AG08396 (cell line): ENCODE measurements around the gene UBE4A.

ENCODE experiments used
- DNase-seq: peaks from one replicate; pipeline ENCODE4 v3.0.0; 2012; ENCODE audit warnings: low spot score, mixed read lengths

Gene UBE4A, protein sequence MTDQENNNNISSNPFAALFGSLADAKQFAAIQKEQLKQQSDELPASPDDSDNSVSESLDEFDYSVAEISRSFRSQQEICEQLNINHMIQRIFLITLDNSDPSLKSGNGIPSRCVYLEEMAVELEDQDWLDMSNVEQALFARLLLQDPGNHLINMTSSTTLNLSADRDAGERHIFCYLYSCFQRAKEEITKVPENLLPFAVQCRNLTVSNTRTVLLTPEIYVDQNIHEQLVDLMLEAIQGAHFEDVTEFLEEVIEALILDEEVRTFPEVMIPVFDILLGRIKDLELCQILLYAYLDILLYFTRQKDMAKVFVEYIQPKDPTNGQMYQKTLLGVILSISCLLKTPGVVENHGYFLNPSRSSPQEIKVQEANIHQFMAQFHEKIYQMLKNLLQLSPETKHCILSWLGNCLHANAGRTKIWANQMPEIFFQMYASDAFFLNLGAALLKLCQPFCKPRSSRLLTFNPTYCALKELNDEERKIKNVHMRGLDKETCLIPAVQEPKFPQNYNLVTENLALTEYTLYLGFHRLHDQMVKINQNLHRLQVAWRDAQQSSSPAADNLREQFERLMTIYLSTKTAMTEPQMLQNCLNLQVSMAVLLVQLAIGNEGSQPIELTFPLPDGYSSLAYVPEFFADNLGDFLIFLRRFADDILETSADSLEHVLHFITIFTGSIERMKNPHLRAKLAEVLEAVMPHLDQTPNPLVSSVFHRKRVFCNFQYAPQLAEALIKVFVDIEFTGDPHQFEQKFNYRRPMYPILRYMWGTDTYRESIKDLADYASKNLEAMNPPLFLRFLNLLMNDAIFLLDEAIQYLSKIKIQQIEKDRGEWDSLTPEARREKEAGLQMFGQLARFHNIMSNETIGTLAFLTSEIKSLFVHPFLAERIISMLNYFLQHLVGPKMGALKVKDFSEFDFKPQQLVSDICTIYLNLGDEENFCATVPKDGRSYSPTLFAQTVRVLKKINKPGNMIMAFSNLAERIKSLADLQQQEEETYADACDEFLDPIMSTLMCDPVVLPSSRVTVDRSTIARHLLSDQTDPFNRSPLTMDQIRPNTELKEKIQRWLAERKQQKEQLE

DNA sequence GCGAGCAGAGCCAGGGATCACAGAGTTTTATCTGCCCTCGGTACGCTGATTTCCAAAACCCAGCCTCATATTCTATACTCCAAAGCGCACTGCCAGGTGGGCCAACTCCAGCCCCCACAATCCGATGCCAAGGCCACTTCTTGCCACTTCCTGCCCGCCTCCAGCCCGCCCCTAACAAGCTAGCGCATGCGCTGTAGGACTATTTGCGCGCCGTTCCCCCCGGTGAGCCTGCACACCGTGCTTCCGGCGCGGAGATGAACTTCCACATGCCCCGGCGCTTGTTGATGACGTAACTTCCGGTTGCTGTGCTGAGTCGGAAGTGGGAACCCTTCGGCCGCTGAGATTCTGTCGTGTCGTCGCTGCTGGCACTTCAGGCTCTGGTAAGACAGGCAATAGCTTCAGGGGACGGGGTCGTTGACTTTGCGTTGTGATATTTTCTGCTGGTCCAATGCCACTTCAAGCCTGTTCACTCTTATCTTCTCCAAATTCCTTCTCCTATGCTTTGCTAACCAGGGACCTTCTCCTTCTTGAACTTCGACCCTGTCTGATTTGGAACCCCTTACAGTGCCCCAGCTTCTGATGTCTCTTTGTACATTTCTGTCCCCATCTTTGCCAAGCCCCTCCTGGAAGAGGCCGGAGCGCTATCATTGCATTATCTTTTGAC is at the start of gene UBE4A:
UBE4A (plus strand) TSS at position 306 of the 664 bp plus-strand sequence. CDS start 5,481 bp downstream, outside the sequence.
- peak; percentile 91 for DNase-seq

DNA sequence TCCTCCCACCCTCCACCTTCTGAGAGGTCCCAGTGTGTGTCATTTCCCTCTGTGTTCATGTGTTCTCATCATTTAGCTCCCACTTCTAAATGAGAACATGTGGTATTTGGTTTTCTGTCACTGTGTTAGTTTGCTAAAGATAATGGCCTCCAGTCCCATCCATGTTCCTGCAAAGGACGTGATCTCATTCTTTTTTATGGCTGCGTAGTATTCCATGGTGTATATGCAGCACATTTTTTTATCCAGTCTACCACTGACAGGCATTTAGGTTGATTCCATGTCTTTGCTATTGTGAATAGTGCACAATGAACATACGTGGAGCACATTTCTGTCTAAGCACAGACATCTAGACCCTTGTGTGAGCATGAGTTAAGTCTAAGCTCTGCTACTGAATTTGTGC is 49.1 kb upstream of the UBE4A start:
- no peak for DNase-seq

DNA sequence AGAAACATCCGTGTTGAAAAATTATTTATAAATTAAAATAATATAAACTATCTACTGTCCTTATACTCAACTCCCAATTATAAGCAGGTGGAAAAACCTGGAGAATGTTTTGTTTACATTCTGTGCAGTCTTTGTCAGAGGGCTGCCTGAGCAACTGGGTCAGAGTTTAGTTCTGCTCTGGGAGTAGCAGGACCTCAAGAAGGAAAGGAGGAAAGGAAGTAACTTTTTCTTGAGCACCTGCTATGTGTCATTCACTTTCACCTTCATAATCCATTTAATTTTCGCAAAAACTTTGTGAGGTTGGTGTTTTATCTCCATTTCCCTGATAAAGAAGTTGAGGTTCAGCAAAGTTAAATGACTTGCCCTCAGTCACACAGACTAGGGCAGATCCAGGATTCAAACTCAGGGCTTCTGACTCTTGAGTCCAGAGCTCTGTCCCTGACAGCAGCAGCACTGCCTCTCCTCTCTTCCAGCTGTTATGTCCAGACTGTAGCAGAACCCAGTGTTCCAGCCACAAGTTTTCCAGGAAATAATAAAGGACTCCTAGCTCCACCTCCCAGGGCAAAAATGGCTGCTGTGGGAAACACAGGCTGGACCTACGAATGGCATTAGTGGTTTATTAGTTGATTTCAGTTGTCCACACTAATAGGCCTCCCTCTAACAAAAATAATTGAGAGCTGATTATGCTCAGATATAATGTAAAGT is 48.5 kb upstream of the UBE4A start:
- DNase-seq: no peak

DNA sequence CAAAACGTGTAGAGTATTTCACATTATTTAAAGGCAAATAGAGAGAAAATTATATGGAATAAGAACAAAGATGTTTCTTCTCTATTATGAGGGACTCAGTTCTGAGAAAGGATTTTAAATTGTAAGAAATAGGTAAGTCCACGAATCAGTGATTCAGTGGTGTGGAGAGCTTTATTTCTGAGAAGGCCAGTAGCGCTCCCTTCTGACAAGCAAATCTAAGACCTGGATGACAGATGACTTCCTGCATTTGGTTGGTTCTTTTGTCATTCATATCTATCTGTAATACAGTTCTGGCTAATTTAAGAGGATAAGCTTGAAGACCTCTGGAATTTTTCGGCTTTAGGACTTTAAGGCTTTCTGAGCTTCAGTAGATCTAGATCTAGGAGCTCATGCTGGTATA is 47.9 kb upstream of the UBE4A start:
- no peak for DNase-seq

DNA sequence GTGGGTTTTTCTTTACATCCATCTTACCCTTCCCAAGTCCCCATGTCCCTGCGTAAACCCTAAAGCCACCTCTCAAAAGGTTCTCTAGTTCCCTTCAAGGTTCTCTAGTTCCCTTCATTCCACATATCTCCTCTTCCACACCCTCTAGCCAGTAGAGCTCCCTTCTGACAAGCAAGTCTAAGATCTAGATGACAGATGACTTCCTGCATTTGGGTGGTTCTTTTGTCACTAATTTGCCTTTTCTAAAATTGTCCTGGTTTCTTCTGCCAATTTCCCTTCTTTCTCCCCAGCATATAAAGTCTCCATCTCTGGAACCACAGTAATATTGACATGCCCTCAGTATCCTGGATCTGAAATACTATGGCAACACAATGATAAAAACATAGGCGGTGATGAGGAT is 47.1 kb upstream of the UBE4A start:
- DNase-seq: no peak

DNA sequence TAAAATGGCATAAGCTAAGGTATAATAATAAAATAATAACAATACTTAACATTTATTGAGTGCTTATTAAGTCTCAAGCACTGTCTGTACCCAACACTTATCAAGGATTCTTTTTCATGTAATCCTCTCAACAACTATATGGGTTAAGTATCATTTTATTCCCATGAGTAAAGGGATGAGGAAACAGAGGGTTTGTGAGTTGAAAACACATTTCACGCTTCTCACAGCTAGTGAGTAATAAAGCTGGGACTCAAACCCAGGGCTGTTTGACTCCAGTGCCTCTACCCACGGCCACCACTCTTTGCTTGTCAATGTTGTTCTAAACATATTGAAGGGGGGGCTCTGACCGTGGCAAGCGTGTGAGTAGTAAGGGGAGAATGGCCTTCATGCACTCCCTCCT is 46.2 kb upstream of the UBE4A start:
- no peak for DNase-seq

DNA sequence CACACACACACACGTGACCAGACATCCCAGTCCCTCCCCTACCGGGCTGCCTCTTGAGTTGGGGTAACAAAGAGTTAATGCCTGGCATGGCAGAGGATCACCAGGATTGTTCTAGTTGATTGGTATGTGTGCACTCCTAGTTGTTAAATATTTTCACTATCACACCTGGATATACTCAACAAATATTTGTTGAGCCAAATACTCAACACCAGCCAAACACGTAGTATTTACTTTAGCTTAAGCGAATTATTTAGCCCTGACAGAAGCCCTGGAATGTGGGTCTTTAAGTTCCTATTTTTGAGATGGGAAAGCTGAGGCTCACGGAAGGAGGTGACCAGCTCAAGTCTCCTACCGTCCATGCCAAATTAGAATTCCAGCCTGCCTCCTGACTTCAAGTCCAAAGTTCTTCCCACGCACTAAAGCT is 44.4 kb upstream of the UBE4A start:
- DNase-seq: no peak

DNA sequence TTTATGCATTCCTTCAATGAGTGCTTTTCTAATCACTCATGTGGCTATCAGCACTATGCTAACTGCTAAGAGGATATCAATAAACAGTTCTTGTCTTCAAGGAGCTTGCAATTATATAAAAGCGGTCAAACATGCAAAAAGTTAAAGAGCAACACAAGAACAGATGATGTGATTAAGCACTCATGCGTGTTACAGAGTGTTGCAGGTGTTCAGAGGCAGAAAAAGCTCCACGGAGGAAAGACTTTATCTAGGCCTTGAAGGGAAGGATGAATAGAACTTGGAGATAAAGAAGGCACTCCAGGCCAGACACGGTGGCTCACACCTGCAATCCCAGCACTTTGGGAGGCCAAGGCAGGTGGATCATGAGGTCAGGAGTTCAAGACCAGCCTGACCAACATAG is 41.3 kb upstream of the UBE4A start:
- no peak for DNase-seq

DNA sequence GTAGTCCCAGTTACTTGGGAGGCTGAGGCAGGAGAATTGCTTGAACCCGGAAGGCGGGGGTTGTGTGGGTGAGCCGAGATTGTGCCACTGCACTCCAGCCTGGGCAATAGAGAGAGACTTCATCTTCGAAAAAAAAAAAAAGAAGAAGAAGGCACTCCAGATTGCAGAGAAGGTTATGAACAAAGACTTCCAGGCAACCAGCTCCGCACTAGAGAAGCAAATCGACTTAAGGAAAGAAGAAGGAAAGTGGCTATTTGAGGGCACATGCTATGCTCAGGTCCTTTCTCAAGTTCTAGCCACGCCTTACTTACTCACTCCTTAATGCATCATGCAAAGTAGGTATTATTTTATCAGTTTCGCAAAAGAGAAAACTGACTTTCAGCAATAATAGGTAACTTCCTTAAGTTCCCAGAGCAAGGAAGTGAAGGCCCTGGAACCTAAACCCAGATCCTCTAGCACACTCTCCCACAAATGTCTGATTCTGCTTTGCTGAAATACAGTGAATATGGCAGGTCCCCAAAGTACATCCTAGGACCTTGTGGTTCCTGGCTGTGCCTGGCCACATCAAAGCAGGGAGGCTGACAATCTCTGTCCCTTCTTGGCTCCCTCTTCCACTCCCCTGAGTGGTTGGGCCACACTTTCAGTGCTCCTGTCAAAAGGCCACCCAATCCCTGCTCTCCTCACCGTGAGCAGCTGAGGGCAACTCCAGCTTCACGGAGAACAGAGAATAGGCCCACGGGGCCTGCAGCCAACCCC is 40.6 kb upstream of the UBE4A start:
- DNase-seq: no peak

DNA sequence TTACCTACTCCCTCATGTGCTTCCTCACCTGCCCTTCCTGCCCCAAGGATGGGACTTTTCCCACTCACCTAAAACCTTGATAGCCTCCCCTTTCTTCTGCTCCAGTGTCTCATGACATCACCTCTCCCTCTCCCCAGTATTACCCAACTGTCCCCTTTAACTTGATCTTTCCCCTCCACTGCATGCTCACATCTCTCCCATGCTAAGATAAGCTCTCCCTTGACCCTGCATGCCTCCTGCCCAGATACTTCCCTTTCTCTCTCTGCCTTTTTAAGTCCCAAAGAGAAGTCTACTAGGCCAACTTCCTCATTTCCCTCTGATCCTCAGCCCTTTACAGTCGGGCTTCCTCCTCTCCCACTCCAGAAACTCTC is 40.1 kb upstream of the UBE4A start:
- no peak for DNase-seq

DNA sequence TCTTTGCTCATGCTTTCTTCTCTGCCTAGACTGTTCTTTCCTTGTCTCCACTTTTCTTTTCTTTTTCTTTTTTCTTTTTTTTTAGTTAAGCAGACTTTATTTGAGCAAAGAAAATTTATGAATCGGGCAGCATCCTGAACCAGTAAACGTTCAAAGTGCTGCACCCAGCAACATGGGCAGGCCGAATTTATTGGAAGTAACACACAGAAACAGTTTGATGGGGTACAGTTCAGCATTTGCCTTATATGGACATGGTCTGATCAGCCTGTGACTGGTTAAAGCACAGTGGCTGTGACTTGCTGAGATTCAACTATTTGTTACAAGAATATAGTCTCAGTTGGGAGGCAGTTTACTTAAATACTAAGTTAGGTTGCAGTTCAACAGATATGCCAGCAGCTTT is 38.9 kb upstream of the UBE4A start:
- DNase-seq: no peak

DNA sequence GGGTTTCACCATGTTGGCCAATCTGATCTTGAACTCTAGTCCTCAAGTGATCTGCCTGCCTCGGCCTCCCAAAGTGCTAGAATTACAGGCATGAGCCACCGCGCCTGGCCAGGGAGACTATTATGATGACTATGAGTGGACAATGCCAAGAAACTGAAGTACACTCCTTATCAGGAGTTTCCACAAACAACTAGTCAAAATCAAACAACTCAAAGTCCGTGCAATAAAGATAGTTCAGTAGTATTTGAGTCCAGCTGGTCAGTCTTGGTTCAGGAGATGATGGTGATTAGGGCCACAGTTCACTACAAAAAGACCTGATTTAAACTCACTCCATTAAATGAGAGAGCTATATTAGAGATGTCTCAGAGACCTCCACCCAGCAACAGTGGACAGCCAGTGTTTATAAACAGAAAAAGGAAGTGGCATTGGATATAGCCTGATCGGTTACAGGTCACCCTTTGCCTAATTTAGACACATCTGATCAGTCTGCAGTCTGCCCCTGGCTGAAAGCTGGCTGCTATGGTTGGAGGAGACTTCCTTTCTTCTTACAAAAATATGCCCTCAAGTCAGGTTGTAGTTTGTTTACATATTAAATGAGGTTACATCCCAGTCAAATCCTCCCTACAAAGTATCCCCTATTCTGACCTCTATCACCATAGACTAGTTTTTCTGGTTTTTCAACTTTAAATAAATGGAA is 37.9 kb upstream of the UBE4A start:
- DNase-seq: no peak

DNA sequence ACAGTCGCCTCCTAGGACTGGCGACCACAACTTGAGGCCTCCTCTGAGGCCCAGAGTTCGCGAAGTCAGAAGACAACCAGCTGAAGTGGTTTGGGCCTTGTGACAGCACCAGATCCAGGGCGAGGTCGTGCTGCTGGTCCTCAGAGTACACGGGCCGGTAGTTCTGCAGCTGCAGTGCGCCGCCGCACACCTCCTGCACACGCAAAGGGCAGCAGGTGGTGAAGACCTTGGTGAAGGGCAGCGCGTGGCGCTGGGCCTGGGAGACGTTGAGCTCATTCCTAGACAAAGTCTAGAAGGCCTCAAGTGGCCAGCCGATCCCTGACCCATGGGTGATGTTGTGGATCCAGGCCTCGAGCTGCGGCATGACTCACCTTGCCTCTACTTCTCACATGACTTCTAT is 36.7 kb upstream of the UBE4A start:
- no peak for DNase-seq

DNA sequence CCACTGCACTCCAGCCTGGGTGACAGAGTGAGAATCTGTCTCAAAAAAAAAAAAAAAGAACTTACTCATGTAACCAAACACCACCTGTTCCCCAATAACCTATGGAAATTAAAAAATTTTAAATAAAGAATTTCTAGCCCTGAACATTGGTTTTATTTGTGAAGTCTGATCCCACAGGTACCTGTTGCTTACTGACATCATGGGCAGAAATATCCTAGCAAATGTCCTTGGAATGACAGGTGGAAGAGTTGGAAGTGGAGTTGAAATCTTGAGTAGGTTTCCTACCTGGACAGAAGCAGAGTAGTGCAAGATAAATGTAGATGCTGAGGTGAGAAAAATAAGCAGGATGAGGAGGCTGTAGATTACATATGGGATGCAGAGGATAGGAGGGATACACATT is 34.1 kb upstream of the UBE4A start:
- no peak for DNase-seq

DNA sequence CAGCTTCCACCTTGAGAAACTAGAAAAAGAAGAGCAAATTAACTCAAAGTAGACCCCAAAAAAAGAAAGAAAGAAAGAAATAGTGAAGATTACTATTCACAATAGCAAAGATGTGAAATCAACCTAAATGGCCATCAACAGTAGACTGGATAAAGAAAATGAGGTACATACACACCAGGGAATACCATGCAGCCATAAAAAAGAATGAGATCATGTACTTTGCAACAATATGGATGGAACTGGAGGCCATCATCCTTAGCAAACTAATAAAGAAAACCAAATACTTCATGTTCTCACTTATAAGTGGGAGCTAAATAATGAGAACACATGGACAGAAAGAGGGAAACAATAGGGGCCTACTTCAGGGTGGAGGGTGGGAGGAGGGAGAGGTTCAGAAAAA is 30.7 kb upstream of the UBE4A start:
- DNase-seq: no peak

DNA sequence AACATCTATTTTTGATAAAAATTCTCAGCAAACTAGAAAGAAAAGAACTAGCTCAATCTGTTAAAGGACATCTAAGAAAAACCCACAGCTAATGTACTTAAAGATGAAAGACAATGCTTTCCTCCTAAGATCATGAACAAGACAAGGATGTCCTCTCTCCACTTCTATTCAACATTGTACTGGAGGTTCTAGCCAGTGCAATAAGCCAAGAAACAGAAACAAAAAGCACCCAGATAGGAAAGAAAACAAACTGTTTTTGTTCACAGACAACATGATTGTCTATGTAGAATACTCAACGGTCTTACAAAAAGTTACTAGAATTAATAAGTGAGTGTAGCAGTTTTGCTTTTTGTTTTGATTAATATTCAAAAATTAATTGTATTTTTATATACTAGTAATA is 24.7 kb upstream of the UBE4A start:
- DNase-seq: no peak

DNA sequence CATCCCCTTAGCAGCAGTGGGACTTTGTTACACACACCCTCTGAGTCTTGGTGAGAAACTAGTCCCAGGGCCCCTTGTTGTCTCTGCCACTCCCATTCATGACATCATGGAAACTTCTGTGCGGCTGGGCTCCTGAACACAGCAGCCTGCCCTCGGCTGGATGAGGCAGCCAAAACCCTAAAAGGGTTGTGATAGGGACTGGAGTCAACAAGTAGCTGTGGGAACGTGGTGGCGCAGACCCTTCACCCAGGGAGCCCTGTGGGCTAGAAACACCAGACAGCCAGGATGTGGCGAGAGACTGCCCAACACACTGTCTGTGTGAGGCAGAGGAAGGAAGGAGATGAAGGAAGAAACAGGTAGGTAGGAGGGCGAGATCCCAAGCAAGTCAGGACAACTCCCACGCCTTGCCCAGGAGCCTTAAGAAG is 20.8 kb upstream of the UBE4A start:
- DNase-seq: no peak

DNA sequence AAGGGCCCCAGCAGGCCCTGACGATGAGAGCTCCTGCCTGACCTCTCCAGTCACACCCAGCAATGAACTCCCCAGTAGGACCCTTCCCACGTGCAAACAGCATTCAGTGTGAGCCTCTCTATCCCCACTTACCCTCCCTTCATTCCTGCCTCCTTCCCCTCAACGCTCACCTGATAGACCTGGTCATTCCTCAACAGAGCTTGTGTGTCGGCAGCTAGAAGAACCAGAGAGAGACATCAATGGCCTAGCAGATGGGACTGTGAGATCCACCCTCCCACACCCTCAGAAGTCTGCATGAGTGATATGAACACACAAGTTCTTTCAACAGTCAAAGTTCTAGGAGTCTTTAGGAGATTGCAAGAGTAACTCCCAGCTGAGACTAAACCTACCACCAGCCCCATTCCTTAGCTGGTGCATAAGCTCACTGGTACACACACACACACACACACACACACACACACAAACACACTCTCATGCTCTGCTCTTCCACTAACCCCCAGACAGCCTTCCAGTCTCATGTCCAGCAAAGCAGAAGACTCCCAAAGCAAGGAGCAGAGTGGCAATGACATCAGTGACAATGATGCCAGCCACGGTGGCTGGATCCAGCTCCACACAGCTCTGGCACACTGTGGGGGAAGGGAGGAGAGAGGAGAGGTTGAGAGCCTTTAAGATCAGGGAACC is 20.0 kb upstream of the UBE4A start:
- DNase-seq: no peak

DNA sequence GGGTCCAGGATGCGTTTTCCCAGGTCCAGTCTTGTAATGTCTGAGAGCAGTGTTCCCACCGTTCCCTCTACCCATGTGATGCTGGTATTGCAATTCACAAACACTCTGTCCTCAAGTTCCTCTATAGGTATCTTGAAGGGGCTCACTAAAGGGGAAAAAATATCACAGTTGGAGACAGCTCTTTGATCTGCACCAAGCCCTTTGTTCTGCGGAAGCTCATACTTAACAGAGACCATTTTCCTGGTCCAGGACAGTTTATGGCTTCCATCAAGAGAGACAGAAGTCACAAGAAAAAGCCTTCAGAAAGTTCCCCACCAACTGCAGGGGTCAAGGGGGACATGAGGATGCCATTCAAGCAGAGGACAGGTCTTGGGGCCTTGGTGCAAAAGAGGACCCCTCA is 19.0 kb upstream of the UBE4A start:
- DNase-seq: no peak

DNA sequence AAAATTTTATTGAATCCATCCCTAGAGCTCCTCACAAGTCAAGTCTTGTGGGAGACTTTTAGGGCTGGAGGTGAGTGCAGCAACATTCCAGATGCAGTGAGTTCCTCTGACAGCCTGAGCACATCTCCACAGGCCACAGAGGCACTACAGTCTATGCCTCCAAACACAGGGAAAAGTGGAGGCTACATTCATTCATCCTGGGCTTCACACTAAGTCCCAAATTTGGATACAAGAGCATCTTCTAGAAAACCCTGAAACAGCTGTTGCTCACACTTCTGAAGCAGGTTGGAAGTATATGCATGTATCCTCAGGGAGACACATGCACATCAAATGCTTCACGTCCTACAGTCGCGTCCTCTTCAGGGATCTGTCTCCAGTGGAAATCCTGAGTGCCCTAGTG is 18.1 kb upstream of the UBE4A start:
- DNase-seq: no peak
